Measurements from ENCODE around the gene MAGEL2.
"Not testable (repeated sequence)": the region's sequence is repeated elsewhere in the genome, so short reads cannot be mapped to it uniquely, and the experiment has no call there.

MAGEL2 gene

GRCh38 chr15:23606226-23606625 lies 41.4 kb downstream of the MAGEL2 start:
- DNase-seq: no peak

- DNase-seq: no peak
These were observed 45.5 kb downstream of the MAGEL2 start for GRCh38 chr15:23602124-23602523.

GRCh38 chr15:23599053-23599452 lies 48.6 kb downstream of the MAGEL2 start:
- no peak for DNase-seq

DNA sequence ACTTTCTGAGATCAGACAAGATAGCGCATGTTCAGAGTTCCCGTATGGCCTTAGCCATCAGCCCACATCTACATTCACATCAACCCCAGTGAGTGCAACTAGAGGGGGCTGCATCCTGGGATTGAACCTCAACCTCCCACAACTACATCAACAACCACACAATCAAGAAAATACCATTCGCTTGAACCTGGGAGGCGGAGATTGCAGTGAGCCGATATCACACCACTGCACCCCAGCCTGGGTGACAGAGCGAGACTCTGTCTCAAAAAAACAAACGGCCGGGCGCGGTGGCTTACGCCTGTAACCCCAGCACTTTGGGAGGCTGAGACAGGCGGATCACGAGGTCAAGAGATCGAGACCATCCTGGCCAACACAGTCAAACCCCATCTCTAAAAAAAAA lies 50.4 kb downstream of the MAGEL2 start:
- not testable (repeated sequence) for DNase-seq

DNA sequence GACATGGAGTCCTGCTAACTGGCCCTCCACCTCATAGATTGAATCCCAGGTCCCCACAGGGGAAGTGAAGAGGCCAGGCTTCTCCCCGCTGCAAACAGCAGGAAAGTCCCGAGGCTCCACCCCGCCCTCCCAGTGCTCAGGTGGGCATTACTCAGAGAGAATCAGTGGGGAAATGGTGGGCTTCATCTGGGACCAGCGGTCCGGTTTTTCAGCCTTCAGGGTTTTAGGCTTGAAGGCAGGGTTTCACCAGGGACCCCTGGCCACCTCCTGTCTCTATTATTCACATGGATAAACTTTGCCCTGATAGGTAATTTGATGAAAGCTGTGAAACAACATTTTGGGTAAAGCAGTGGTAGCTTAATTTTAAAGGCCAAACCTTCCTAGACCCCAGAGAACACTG lies 50.9 kb downstream of the MAGEL2 start:
- no peak for DNase-seq

DNA sequence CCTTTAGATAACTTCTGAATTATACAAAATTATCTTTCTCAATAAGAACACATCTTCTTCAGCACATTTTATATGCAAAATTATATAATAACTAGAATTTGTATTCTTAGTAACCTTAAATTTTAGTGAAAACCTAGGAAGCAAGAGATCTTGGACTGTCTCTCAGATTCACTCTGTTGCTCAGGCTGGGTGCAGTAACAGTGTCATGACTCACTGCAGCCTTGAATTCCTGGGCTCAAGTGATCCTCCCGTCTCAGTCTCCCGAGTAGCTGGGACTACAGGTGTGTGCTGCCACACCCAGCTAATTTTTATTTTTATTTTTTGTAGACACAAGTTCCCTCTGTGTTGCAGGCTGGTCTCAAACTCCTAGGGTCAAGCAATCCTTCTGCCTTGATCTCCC lies 52.3 kb downstream of the MAGEL2 start:
- no peak for DNase-seq

DNA sequence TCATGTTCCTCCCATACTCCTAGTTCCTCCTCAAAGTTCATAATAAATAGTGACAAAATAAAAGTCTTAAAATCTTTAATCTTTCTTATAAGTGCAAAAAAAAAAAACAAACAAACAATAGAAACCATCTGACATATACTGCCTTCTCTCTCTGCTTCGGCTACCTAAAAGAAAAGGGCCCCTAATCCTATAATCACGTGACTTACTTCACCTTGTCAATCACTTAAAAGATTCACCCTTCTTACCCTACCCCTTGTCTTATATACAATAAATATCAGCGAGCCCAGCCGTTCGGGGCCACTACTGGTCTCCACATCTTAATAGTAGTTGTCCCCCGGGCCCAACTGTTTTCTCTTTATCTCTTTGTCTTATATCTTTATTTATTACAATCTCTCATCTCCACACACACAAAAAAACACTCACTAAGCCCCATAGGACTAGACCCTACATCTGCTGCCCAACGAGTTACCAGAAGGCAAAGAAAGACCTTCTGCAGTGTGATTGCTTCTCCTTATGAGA lies 53.4 kb downstream of the MAGEL2 start:
- no peak for DNase-seq

All from fibroblast of skin of abdomen (primary cell).